Fibroblast of lung (primary cell): Measurements from ENCODE around the gene GJD4. TPM values are rescaled to one million over a fixed set of nuclear protein-coding genes. Genes with fewer than 3 reads are reported as not detected.

Experiments
- DNase-seq, 2 donors: peaks; one replicate each; pipeline versions ENCODE4 v3.0.0 to v3.0.0-alpha.2; 2010; ENCODE audit warnings: low read depth in 2 of 2
- H2AFZ ChIP-seq: 2 replicates; pipeline ENCODE4 v1.5.1; 2012; ENCODE audit warnings: low read length, control low read depth, inconsistent platforms
- H3K27ac ChIP-seq: 2 replicates; pipeline ENCODE4 v1.5.1; 2011; ENCODE audit warnings: low read length, control low read depth; ENCODE audit not compliant: insufficient read depth
- H3K27me3 ChIP-seq: 2 replicates; pipeline ENCODE4 v1.5.1; 2011; ENCODE audit warnings: mild to moderate bottlenecking, low read length; ENCODE audit not compliant: control insufficient read depth, insufficient read depth
- H3K36me3 ChIP-seq: 2 replicates; pipeline ENCODE4 v1.5.1; 2011; ENCODE audit warnings: low read length; ENCODE audit not compliant: control insufficient read depth, insufficient read depth
- H3K4me1 ChIP-seq: 2 replicates; pipeline ENCODE4 v1.5.1; 2011; ENCODE audit warnings: low read length; ENCODE audit not compliant: control insufficient read depth, insufficient read depth; ENCODE audit errors: extremely low read depth
- H3K4me2 ChIP-seq: 2 replicates; pipeline ENCODE4 v1.5.1; 2011; ENCODE audit warnings: low read length, control low read depth; ENCODE audit not compliant: insufficient read depth; ENCODE audit errors: extremely low read depth
- H3K4me3 ChIP-seq, 4 experiments: fragments of 200-600 bp in 1 of 4; sonication (generic) in 1 of 4; replicated peaks in 1 of 4; 2 replicates each; pipeline ENCODE4 v1.5.1; 2011 to 2016; ENCODE audit warnings: low read length in 4 of 4, low read depth in 3 of 4, mild to moderate bottlenecking in 3 of 4, control low read depth in 2 of 4, inconsistent platforms in 1 of 4, mixed read lengths in 1 of 4; ENCODE audit not compliant: insufficient read depth in 1 of 4; ENCODE audit errors: control extremely low read depth in 1 of 4
- H3K79me2 ChIP-seq: 2 replicates; pipeline ENCODE4 v1.5.1; 2012; ENCODE audit warnings: mild to moderate bottlenecking, low read length, inconsistent platforms; ENCODE audit not compliant: control insufficient read depth, insufficient read depth
- H3K9ac ChIP-seq: 2 replicates; pipeline ENCODE4 v1.5.1; 2011; ENCODE audit warnings: mild to moderate bottlenecking, low read length, control low read depth; ENCODE audit not compliant: insufficient read depth
- H3K9me3 ChIP-seq: 2 replicates; pipeline ENCODE4 v1.5.1; 2012; ENCODE audit warnings: low read depth, low read length; ENCODE audit not compliant: control insufficient read depth, insufficient read depth
- H4K20me1 ChIP-seq: 2 replicates; pipeline ENCODE4 v1.5.1; 2011; ENCODE audit warnings: low read length; ENCODE audit not compliant: control insufficient read depth, insufficient read depth; ENCODE audit errors: extremely low read depth
- CTCF ChIP-seq, 2 donors: IDR thresholded peaks in 1 of 2; conservative IDR thresholded peaks in 1 of 2; 1 replicate in 1 of 2; 2 replicates in 1 of 2; pipeline ENCODE4 v1.5.1; 2011 to 2012; ENCODE audit warnings: low read length in 2 of 2, control low read depth in 1 of 2, inconsistent platforms in 1 of 2, low read depth in 1 of 2, mild to moderate bottlenecking in 1 of 2
- EZH2 ChIP-seq: IDR thresholded peaks from 2 replicates; pipeline ENCODE4 v1.5.1; 2012; ENCODE audit warnings: low read length, control low read depth, mild to moderate bottlenecking; ENCODE audit errors: missing control alignments
- polyA plus RNA-seq, 2 donors: library from polyadenylated mRNA; depleted of rRNA in 1 of 2; stranded (reverse) in 1 of 2; unstranded in 1 of 2; fragments of >200 nt; gene quantifications; 2 replicates each; pipeline ENCODE4 v1.2.1, GENCODE V29; 2011 to 2012; ENCODE audit warnings: missing spikeins in 1 of 2
- total RNA-seq: library from RNA; depleted of rRNA; stranded (reverse); fragments of >200 nt; gene quantifications from 2 replicates; pipeline ENCODE4 v1.2.1, GENCODE V29; 2014

GJD4 gene
- total and polyA plus RNA-seq, 2 donors (not counting 1 experiment from before 2014, with no cell fraction given): 0.17 TPM; not detected in 1

- H3K4me3 ChIP-seq: no peak overlapping the region
- peaks cover 8% of the 10 kb centered on the region for H3K27me3 ChIP-seq
- H3K27ac ChIP-seq: no peak overlapping the region
- H3K9me3 ChIP-seq: no peaks in the 10 kb centered on the region
- DNase-seq: no peak
- TF ChIP-seq EZH2 (no peak), CTCF (conservative IDR thresholded peaks at IDR 0.05 in 1 of 2, IDR thresholded peaks at IDR 0.05 in 1 of 2; ENCODE audit: low read depth in 1 of 2, low read length in 2 of 2) (no peak)
- H3K4me2 ChIP-seq: no peak overlapping the region
- no peak overlapping the region for H3K9ac ChIP-seq
- H3K36me3 ChIP-seq: no peaks in the 10 kb centered on the region
- H3K4me1 ChIP-seq: no peaks in the 10 kb centered on the region
- no peaks in the 10 kb centered on the region for H4K20me1 ChIP-seq
- no peaks in the 10 kb centered on the region for H3K79me2 ChIP-seq
- no peak overlapping the region for H2AFZ ChIP-seq
These were observed 19.1 kb upstream of the GJD4 start for GRCh38 chr10:35585903-35586535.

DNA sequence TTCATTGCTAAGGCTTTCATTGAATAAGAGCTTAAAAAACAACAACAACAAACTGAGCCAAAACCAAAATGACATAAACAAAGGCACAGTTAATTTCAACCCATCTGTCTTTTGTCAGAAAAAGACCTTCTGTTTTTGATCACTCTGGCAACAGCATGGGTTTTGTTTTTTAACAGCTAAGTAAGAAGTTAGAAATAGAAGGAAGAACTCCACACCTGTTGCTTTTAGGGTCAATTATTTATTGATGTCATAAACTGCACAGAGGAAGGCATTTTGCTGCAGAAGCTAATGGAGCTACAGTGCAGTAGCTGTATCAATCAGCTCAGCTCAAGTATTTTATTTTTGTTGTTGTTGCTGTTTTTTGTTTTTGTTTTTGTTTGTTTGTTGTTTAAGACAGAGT is 16.3 kb upstream of the GJD4 start:
- H4K20me1 ChIP-seq: no peaks in the 10 kb centered on the region
- no peak overlapping the region for H3K4me3 ChIP-seq
- no peak overlapping the region for H2AFZ ChIP-seq
- no peaks in the 10 kb centered on the region for H3K4me1 ChIP-seq
- no peak for DNase-seq
- H3K27ac ChIP-seq: no peak overlapping the region
- no peaks in the 10 kb centered on the region for H3K9me3 ChIP-seq
- no peak overlapping the region for H3K9ac ChIP-seq
- H3K36me3 ChIP-seq: no peaks in the 10 kb centered on the region
- H3K4me2 ChIP-seq: no peak overlapping the region
- TF ChIP-seq CTCF (conservative IDR thresholded peaks at IDR 0.05 in 1 of 2, IDR thresholded peaks at IDR 0.05 in 1 of 2; ENCODE audit: low read depth in 1 of 2, low read length in 2 of 2) (no peak), EZH2 (no peak)
- no peaks in the 10 kb centered on the region for H3K79me2 ChIP-seq
- peaks cover 8% of the 10 kb centered on the region for H3K27me3 ChIP-seq

DNA sequence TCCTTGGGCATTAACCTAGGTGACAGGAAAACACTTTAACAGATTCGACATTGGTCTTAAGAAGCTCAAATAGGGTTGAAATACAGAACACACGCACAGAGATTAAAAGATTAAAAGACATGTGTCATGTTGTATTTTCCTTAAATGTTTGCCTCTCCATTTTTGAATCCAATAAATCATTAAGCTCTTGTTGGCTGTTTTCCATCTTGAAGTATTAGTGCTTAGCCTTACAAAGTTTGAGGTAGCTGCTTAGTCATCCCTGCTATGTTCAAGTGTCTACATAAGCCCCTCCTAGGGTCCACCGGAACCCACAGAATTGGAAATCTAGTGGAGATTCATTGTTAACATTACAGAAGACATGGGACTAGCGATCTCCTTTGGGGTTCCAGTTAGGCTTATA is 12.7 kb upstream of the GJD4 start:
- Histone ChIP-seq H3K79me2 (no peaks in the 10 kb centered on the region), H3K4me1 (no peaks in the 10 kb centered on the region), H3K27me3 (peaks cover 3% of the 10 kb centered on the region)

More for the DNA sequence above, 12.7 kb upstream of the GJD4 start:
- DNase-seq: no peak
- Histone ChIP-seq H3K9me3 (no peaks in the 10 kb centered on the region), H3K4me3 (no peak overlapping the region), H2AFZ (no peak overlapping the region), H4K20me1 (no peaks in the 10 kb centered on the region), H3K9ac (no peak overlapping the region), H3K36me3 (no peaks in the 10 kb centered on the region), H3K27ac (no peak overlapping the region), H3K4me2 (no peak overlapping the region)
- no peak for TF ChIP-seq CTCF (conservative IDR thresholded peaks at IDR 0.05 in 1 of 2, IDR thresholded peaks at IDR 0.05 in 1 of 2; ENCODE audit: low read depth in 1 of 2, low read length in 2 of 2)
- TF ChIP-seq EZH2: no peak
